Testis (tissue), 2 donors: ENCODE results near the gene KIF12.

Source experiments
- CTCF ChIP-seq, 3 experiments: fragments of 450-650 bp in 2 of 3; fragments of 200-600 bp in 1 of 3; sonication (generic) in 1 of 3; IDR thresholded peaks; one replicate each; pipeline ENCODE4 v1.5.1; 2016 to 2019; ENCODE audit warnings: antibody characterized with exemption in 3 of 3, mild to moderate bottlenecking in 2 of 3, moderate library complexity in 1 of 3
- POLR2A ChIP-seq: fragments of 450-650 bp; IDR thresholded peaks from one replicate; pipeline ENCODE4 v1.6.1; 2017; ENCODE audit warnings: antibody characterized with exemption, mild to moderate bottlenecking, moderate library complexity

- no peak for TF ChIP-seq POLR2A
- no peak for TF ChIP-seq CTCF (IDR thresholded peaks at IDR 0.05)
Observed at GRCh38 chr9:114065304-114065703, 33.8 kb downstream of the KIF12 start.
